Spleen (tissue), 13 donors: Measurements from ENCODE around the gene NOBOX. TPM values are rescaled to one million over a fixed set of nuclear protein-coding genes. Genes with fewer than 3 reads are reported as not detected.

ENCODE experiments used
- DNase-seq: peaks from one replicate; pipeline ENCODE4 v3.0.0-alpha.2; 2020
- H3K27ac ChIP-seq, 8 donors: fragments of 200-600 bp; sonication (generic) in 7 of 8; 1 replicate in 4 of 8; 2 replicates in 4 of 8; pipeline versions ENCODE4 v1.5.0 to v1.8.0; 2016 to 2021; ENCODE audit warnings: inconsistent platforms in 4 of 8, mild to moderate bottlenecking in 4 of 8, moderate library complexity in 1 of 8
- H3K27me3 ChIP-seq, 7 donors: fragments of 200-600 bp; sonication (generic) in 6 of 7; replicated peaks in 1 of 7; 1 replicate in 4 of 7; 2 replicates in 3 of 7; pipeline versions ENCODE4 v1.5.0 to v1.8.0; 2016 to 2021; ENCODE audit warnings: inconsistent platforms in 3 of 7, mild to moderate bottlenecking in 1 of 7
- H3K36me3 ChIP-seq, 6 donors: fragments of 200-600 bp; sonication (generic) in 5 of 6; 1 replicate in 4 of 6; 2 replicates in 2 of 6; pipeline versions ENCODE4 v1.5.0 to v1.8.0; 2016 to 2021; ENCODE audit warnings: inconsistent platforms in 2 of 6
- H3K4me1 ChIP-seq, 6 donors: fragments of 200-600 bp; sonication (generic) in 5 of 6; 1 replicate in 3 of 6; 2 replicates in 3 of 6; pipeline versions ENCODE4 v1.5.0 to v1.8.0; 2016 to 2021; ENCODE audit warnings: inconsistent platforms in 3 of 6
- H3K4me3 ChIP-seq, 8 donors: fragments of 200-600 bp; sonication (generic) in 7 of 8; 1 replicate in 4 of 8; 2 replicates in 4 of 8; pipeline versions ENCODE4 v1.5.0 to v1.8.0; 2016 to 2021; ENCODE audit warnings: inconsistent platforms in 4 of 8, mild to moderate bottlenecking in 4 of 8, moderate library complexity in 2 of 8
- H3K9me3 ChIP-seq, 8 donors: fragments of 200-600 bp; sonication (generic) in 7 of 8; 1 replicate in 4 of 8; 2 replicates in 4 of 8; pipeline versions ENCODE4 v1.5.0 to v1.8.0; 2016 to 2021; ENCODE audit warnings: inconsistent platforms in 4 of 8
- POLR2A ChIP-seq, 3 donors: fragments of 450-650 bp; IDR thresholded peaks; one replicate each; pipeline ENCODE4 v1.5.1; 2017; ENCODE audit warnings: antibody characterized with exemption in 3 of 3, mild to moderate bottlenecking in 1 of 3
- POLR2AphosphoS5 ChIP-seq, 3 donors: sonication (generic); formaldehyde crosslinking; IDR thresholded peaks; one replicate each; pipeline ENCODE4 v1.5.1; 2017; ENCODE audit warnings: antibody characterized with exemption in 3 of 3
- WGBS, 5 donors: extraction: QIAGEN DNeasy Blood & Tissue Kit in 3 of 5; methylation state at CpG; one replicate each; pipeline versions ENCODE4 v1.1.5 to v1.1.7; 2013 to 2018; 5-methylcytosine and 5-hydroxymethylcytosine counted together
- intact Hi-C: fragments of 100-400 bp; cut with DNase I; formaldehyde crosslinking; loops from one replicate; pipeline ENCODE4 v1.15.0; 2023; ENCODE audit warnings: low total_unique reads
- long read RNA-seq, 2 donors: transcript quantifications; one replicate each; lab custom pipeline, GENCODE V29; 2026
- polyA plus RNA-seq, 3 donors: library from polyadenylated mRNA; stranded (reverse); fragments of 200-250 nt; gene quantifications; one replicate each; pipeline ENCODE4 v1.2.1, GENCODE V29; 2013
- total RNA-seq, 7 donors: library from RNA; depleted of rRNA in 3 of 7; stranded (reverse); fragments of >200 nt in 3 of 7; fragmentation: NEBNext Ultra II Directional in 4 of 7; extraction: Animal tissue kit (Norgen Biotek cat#: 25700) in 4 of 7; gene quantifications; one replicate each; pipeline versions ENCODE4 v1.1.0 to v1.2.1, GENCODE V29; 2016 to 2021
- TF ChIP-seq, protein P1 (sequence below), 11 experiments: fragments of 200-600 bp in 7 of 11; fragments of 450-650 bp in 4 of 11; sonication (generic) in 4 of 11; IDR thresholded peaks in 8 of 11; conservative IDR thresholded peaks in 3 of 11; 1 replicate in 7 of 11; 2 replicates in 4 of 11; pipeline versions ENCODE4 v1.4.0 to v1.8.0; 2016 to 2021; ENCODE audit warnings: antibody characterized with exemption in 11 of 11, inconsistent platforms in 4 of 11, mild to moderate bottlenecking in 1 of 11
- donor health status: healthy with polysubstance abuse.
- donor health status: DM: no; HTN: no; CAD: no; lungs with moderate emphysema.
- donor health status: DM: no; HTN: no; CAD: no.
- donor health status: Bipolar disorder and iron deficiency.
- donor health status: healthy.
- donor health status: DM: no; HTN: no; CAD: no.
- donor health status: DM: yes; HTN: yes; CAD: no.

Gene NOBOX
- total RNA-seq (not detected), polyA plus RNA-seq (not detected)
- long read RNA-seq, donor 1, result 0 reads
- long read RNA-seq, donor 2, result 0 reads

DNA sequence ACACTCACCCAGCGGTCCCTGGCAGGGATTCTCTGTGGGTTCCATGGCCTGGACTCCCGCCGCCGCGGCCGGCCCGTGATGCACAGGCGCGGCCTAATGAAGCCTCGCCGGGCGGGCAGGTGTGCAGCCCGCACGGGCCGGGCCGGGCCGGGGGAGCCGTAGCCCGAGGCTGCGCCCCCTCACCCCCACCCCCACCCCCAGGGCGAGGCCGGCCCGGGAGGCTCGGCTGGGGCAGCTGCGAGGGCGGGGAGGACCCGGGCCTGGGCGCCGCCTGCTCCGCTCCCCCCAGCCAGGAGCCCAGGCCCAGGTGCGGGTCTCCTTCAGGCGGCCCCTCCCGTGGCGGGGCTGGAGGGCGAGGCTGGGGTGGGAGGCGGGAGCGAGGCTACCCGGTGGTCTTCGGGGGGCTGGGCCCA lies at the start of gene NOBOX:
Gene NOBOX, minus strand, starts transcription at position 45 of the 413 bp plus-strand sequence.
- Histone ChIP-seq H3K9me3 (no peaks in the 10 kb centered on the region), H3K36me3 (no peaks in the 10 kb centered on the region), H3K27me3 (no peaks in the 10 kb centered on the region), H3K4me1 (no peaks in the 10 kb centered on the region), H3K27ac (no peak within 1 kb of the TSS), H3K4me3 (no peak within 1 kb of the TSS)
- no peak for DNase-seq
- TF ChIP-seq POLR2A (IDR thresholded peaks at IDR 0.05), result no peak
- TF ChIP-seq, protein P1, sequence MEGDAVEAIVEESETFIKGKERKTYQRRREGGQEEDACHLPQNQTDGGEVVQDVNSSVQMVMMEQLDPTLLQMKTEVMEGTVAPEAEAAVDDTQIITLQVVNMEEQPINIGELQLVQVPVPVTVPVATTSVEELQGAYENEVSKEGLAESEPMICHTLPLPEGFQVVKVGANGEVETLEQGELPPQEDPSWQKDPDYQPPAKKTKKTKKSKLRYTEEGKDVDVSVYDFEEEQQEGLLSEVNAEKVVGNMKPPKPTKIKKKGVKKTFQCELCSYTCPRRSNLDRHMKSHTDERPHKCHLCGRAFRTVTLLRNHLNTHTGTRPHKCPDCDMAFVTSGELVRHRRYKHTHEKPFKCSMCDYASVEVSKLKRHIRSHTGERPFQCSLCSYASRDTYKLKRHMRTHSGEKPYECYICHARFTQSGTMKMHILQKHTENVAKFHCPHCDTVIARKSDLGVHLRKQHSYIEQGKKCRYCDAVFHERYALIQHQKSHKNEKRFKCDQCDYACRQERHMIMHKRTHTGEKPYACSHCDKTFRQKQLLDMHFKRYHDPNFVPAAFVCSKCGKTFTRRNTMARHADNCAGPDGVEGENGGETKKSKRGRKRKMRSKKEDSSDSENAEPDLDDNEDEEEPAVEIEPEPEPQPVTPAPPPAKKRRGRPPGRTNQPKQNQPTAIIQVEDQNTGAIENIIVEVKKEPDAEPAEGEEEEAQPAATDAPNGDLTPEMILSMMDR (IDR thresholded peaks at IDR 0.05 in 8 of 11, conservative IDR thresholded peaks at IDR 0.05 in 3 of 11), result no peak
- TF ChIP-seq POLR2AphosphoS5 (IDR thresholded peaks at IDR 0.05), result no peak
- intact Hi-C loops, result no loop called here
- 95 to 100% (median 97%) methylated on average over 1 to 39 of the region's 39 CpGs for WGBS, 5 donors

DNA sequence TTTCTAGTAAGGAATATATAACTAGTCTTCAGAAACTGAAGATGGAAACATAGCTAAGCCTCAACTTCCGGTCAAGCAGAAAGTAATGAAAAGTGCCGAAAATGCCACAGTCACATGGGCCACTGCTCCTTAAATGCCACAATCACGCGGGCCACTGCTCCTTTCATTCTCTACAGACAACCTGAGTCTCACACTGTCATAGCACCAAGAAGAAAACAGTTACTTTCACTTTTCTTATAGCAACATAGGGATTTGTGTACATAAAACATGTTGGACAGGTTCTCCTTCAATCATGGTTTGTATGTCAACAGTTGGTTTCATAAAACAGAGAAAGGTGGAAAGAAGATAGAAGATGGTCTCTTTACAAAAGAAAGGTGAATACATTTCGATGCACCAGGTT lies 48.6 kb upstream of the NOBOX start:
- no peak overlapping the region for H3K27ac ChIP-seq
- peaks cover 0 to 10% (median 0%) of the 10 kb centered on the region in 6 donors for H3K36me3 ChIP-seq
- peaks cover 0 to 16% (median 7%) of the 10 kb centered on the region in 8 donors for H3K9me3 ChIP-seq
- intact Hi-C loops, result no loop called here
- WGBS, 5 donors, result 81 to 90% (median 89%) methylated on average over 5 of the region's 5 CpGs
- no peaks in the 10 kb centered on the region for H3K4me1 ChIP-seq
- DNase-seq, result no peak
- no peak overlapping the region for H3K4me3 ChIP-seq
- H3K27me3 ChIP-seq, result no peaks in the 10 kb centered on the region
- TF ChIP-seq POLR2AphosphoS5 (IDR thresholded peaks at IDR 0.05) (no peak), POLR2A (IDR thresholded peaks at IDR 0.05) (no peak)
- TF ChIP-seq, protein P1 (IDR thresholded peaks at IDR 0.05 in 8 of 11, conservative IDR thresholded peaks at IDR 0.05 in 3 of 11), result no peak

DNA sequence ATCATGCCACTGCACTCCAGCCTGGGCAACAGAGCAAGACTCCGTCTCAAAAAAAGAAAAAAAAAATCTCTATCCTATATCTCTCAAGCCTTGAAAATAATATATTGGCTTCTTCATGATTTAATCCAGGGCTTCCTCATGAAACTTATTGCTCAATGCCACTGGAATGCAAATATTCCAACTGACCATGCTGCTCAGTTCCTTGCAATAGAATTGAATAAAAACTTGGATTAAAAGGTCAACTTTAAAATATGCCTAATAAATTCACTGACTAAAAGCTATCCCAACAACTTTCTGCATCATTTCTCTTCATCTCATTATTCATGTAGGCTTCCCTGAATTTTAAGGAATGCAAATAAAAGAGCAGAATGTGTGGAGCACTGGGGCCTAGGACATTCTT lies 42.1 kb upstream of the NOBOX start:
- intact Hi-C loops, result no loop called here
- Histone ChIP-seq H3K27ac (no peak overlapping the region), H3K4me3 (no peak overlapping the region), H3K36me3 (no peaks in the 10 kb centered on the region), H3K9me3 (no peaks in the 10 kb centered on the region), H3K27me3 (no peaks in the 10 kb centered on the region), H3K4me1 (no peaks in the 10 kb centered on the region)
- WGBS, 5 donors, result 79 to 95% (median 86%) methylated on average over 1 of the region's 1 CpG
- TF ChIP-seq POLR2AphosphoS5 (IDR thresholded peaks at IDR 0.05) (no peak), POLR2A (IDR thresholded peaks at IDR 0.05) (no peak)
- TF ChIP-seq, protein P1 (IDR thresholded peaks at IDR 0.05 in 8 of 11, conservative IDR thresholded peaks at IDR 0.05 in 3 of 11), result no peak
- no peak for DNase-seq

DNA sequence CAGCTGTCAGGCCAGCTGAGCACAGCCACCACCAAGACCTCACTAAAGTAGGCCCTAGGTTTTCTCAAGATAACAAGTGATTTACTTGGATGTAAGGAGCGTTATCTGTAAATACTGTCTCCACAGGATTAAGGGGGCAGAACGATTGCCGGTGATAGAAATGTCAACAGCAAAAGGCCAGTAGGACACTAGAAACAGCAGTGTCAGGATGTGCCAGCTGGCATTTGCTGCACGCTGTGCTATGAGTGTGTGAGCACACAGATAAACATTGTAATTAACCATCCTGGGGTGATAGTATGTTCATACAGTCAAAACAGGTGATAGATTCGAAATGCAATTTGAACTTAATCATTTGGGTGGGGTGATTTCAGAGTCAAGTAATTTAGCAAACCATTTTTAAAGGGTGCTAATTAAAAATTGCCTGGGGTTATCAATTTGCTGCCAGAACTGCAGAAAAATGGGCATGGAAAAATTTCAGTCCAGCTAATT lies 36.3 kb upstream of the NOBOX start:
- Histone ChIP-seq H3K27me3 (no peaks in the 10 kb centered on the region), H3K27ac (no peak overlapping the region), H3K9me3 (no peaks in the 10 kb centered on the region), H3K36me3 (no peaks in the 10 kb centered on the region), H3K4me1 (no peaks in the 10 kb centered on the region), H3K4me3 (no peak overlapping the region)
- WGBS, 5 donors, result 60 to 75% (median 64%) methylated on average over 5 of the region's 5 CpGs
- intact Hi-C loops, result no loop called here
- TF ChIP-seq POLR2A (IDR thresholded peaks at IDR 0.05), result no peak
- TF ChIP-seq, protein P1 (IDR thresholded peaks at IDR 0.05 in 8 of 11, conservative IDR thresholded peaks at IDR 0.05 in 3 of 11), result no peak
- TF ChIP-seq POLR2AphosphoS5 (IDR thresholded peaks at IDR 0.05), result no peak
- no peak for DNase-seq
